HL-60 (cell line): Measurements from ENCODE around the gene PRDM16.

Experiments
- DNase-seq, 2 experiments: peaks; one replicate each; pipeline ENCODE4 v3.0.0-alpha.2; 2010 to 2020; ENCODE audit warnings: low read depth in 1 of 2, low spot score in 1 of 2
- H3K27ac ChIP-seq: fragments of 250-450 bp; sonication (Bioruptor Pico); replicated peaks from 2 replicates; pipeline ENCODE4 v1.5.1; 2020; ENCODE audit warnings: mild to moderate bottlenecking, moderate library complexity
- H3K27me3 ChIP-seq: fragments of 250-450 bp; sonication (Bioruptor Pico); 2 replicates; pipeline ENCODE4 v1.5.1; 2021; ENCODE audit warnings: mild to moderate bottlenecking, moderate library complexity; ENCODE audit not compliant: insufficient read depth, poor library complexity, severe bottlenecking
- H3K4me3 ChIP-seq: replicated peaks from 2 replicates; pipeline ENCODE4 v1.5.1; 2011; ENCODE audit warnings: mild to moderate bottlenecking, control low read depth, low read length; ENCODE audit not compliant: insufficient read depth
- GABPA ChIP-seq: IDR thresholded peaks from 2 replicates; pipeline ENCODE4 v1.6.1; 2012; ENCODE audit warnings: low read depth
- POLR2AphosphoS5 ChIP-seq: IDR thresholded peaks from 2 replicates; pipeline ENCODE4 v1.6.1; 2012; ENCODE audit warnings: low read depth
- SPI1 ChIP-seq: IDR thresholded peaks from 2 replicates; pipeline ENCODE4 v1.6.1; 2012; ENCODE audit warnings: low read depth, mild to moderate bottlenecking, borderline replicate concordance
- TF ChIP-seq, protein P1 (sequence below): IDR thresholded peaks from one replicate; pipeline ENCODE4 v1.5.1; 2011; ENCODE audit warnings: low read length, control low read depth, inconsistent platforms; ENCODE audit not compliant: insufficient read depth
- TF ChIP-seq, protein P2 (sequence below): IDR thresholded peaks from 2 replicates; pipeline ENCODE4 v1.6.1; 2012; ENCODE audit warnings: low read depth; ENCODE audit not compliant: insufficient replicate concordance

PRDM16 gene

DNA sequence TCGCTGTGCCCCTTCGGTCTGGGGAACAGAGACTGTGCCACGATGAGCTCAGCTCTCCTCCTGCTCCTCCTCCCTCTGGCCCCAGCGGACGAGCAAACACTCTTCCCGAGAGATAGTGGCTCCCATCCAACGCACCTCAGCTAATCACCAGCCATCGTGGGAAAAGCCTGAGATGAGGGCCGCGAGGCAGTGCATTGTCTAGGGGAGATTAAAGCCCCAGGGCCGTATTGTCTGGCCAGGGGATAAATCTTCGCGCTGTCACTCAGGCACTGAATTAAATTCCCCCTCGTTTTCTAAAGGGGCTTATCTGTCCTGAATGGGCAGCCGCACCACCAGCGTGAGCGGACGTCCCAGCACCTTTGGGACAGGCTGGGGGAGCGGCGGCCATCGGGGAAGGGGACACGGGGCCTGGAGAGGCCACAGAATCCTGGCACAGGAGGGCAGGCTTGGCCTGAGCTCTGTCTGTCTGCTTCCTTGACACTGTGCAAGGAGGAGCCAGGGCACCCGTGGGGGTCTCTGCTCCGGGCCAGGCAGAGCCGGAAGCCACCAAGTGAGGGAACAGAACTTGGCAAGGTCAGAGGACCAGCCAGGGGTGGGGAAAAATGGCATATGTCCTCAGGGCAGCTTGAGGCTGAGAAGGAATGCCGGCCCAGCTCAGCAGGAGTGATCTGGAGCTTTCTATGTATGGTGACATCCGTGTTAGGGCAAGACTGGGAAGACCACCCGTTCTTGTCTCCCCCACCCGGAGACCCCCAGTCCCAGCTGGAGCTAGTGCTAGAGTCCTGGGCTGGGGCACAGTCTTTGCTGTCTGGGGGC lies 32.3 kb downstream of the PRDM16 start:
- DNase-seq = no peak
- TF ChIP-seq SPI1 (no peak), POLR2AphosphoS5 (no peak), GABPA (no peak)
- TF ChIP-seq, protein P1, sequence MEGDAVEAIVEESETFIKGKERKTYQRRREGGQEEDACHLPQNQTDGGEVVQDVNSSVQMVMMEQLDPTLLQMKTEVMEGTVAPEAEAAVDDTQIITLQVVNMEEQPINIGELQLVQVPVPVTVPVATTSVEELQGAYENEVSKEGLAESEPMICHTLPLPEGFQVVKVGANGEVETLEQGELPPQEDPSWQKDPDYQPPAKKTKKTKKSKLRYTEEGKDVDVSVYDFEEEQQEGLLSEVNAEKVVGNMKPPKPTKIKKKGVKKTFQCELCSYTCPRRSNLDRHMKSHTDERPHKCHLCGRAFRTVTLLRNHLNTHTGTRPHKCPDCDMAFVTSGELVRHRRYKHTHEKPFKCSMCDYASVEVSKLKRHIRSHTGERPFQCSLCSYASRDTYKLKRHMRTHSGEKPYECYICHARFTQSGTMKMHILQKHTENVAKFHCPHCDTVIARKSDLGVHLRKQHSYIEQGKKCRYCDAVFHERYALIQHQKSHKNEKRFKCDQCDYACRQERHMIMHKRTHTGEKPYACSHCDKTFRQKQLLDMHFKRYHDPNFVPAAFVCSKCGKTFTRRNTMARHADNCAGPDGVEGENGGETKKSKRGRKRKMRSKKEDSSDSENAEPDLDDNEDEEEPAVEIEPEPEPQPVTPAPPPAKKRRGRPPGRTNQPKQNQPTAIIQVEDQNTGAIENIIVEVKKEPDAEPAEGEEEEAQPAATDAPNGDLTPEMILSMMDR = no peak
- TF ChIP-seq, protein P2, sequence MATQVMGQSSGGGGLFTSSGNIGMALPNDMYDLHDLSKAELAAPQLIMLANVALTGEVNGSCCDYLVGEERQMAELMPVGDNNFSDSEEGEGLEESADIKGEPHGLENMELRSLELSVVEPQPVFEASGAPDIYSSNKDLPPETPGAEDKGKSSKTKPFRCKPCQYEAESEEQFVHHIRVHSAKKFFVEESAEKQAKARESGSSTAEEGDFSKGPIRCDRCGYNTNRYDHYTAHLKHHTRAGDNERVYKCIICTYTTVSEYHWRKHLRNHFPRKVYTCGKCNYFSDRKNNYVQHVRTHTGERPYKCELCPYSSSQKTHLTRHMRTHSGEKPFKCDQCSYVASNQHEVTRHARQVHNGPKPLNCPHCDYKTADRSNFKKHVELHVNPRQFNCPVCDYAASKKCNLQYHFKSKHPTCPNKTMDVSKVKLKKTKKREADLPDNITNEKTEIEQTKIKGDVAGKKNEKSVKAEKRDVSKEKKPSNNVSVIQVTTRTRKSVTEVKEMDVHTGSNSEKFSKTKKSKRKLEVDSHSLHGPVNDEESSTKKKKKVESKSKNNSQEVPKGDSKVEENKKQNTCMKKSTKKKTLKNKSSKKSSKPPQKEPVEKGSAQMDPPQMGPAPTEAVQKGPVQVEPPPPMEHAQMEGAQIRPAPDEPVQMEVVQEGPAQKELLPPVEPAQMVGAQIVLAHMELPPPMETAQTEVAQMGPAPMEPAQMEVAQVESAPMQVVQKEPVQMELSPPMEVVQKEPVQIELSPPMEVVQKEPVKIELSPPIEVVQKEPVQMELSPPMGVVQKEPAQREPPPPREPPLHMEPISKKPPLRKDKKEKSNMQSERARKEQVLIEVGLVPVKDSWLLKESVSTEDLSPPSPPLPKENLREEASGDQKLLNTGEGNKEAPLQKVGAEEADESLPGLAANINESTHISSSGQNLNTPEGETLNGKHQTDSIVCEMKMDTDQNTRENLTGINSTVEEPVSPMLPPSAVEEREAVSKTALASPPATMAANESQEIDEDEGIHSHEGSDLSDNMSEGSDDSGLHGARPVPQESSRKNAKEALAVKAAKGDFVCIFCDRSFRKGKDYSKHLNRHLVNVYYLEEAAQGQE = no peak
- H3K27me3 ChIP-seq = no peaks in the 10 kb centered on the region
- H3K4me3 ChIP-seq = no peak overlapping the region
- no peak overlapping the region for H3K27ac ChIP-seq

DNA sequence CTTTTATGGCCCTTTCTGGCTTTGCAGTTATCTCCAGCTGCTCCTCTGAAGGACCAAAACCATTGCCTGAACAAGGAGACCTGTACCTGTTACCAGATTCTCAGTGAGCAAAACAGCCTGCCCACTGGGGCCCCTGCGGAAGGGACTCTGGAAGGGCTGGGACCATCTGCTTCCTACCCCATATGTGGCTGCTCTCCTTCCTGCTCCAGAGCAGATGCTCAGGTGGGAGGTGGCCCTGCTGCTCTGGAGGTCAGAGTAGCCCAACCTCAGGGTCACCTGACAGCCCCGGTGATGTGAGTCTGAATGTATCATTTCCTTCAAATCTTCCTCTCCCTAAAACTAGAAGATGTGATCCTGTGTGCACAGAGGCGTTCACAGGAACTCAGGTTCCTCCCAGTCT lies 33.6 kb downstream of the PRDM16 start:
- H3K27me3 ChIP-seq = no peaks in the 10 kb centered on the region
- TF ChIP-seq, protein P1 = no peak
- TF ChIP-seq GABPA (no peak), POLR2AphosphoS5 (no peak)

DNA sequence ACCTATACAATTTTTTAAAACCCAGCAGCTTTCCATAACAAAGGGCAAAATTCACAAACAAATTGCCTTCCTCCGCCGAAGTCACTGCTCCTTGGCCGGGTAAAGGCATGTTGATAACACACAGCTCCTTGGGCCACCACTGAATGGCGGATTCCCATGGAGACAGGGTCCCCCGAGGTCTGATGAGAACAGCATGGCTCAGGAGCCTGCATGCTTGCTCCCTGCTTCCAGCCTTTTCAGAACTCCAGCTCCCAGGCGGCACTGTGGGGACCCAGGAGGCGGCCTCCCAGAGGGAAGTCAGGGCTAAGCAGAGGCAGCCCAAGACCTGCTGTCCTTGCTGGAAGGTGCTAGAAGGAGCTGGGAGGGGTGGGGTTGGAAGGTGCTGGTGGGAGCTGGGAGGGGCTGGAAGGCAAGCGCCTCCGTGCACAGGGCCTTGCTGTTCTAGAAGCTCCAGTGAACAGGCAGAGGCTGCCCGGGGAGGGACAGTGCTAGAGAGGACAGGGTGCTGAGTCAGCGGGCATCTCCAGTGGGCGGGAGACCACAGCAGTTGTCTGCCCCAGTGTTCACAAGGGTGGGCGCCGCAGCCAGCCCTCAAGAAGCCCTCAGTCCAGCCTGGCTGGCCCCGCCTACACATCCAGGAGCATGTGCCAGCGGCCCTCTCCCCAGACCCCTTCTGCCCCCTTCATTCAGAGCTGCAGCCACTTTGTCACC lies 35.1 kb downstream of the PRDM16 start:
- no peak for DNase-seq

More for the DNA sequence above, 33.6 kb downstream of the PRDM16 start:
- no peak for DNase-seq
- no peak overlapping the region for H3K4me3 ChIP-seq
- H3K27ac ChIP-seq = no peak overlapping the region

DNA sequence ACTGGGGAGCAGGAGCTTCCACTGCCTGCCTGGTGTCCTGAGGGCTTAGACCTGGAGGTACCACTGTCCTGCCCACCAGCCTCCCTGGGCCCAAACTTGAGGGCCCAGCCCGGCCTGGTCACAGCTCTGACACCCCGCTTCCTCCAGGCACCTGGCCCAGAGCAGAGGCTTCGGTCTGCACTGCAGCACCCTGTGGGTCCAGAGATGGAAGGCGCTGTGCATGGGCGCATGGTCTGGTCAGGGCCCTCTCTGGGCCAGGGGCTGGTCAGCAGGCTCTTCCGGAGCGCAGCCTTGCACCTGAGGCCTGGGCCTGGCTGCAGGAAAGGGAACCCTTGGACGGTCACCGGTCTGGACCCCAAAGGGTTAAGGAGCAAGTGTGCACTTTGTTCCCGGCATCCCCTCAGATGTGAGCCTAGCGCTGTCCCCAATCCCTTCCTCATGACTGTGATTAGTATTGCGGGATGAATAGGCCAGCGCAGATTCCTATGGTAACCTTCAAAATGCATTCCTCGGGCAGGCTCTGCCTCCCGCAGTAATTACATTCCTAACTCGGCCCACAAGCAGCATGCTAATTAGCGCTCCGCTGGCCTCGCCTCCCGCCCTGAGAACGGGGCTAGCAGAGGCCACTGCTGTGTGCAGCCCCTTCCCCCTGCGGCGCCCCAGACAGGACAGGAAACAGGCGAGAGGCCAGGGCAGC lies 36.3 kb downstream of the PRDM16 start:
- Histone ChIP-seq H3K27ac (no peak overlapping the region), H3K4me3 (no peak overlapping the region), H3K27me3 (no peaks in the 10 kb centered on the region)
- DNase-seq = no peak
- no peak for TF ChIP-seq POLR2AphosphoS5

More for the DNA sequence above, 35.1 kb downstream of the PRDM16 start:
- Histone ChIP-seq H3K27ac (no peak overlapping the region), H3K4me3 (no peak overlapping the region), H3K27me3 (no peaks in the 10 kb centered on the region)
- no peak for TF ChIP-seq GABPA
- TF ChIP-seq, protein P1 = no peak

DNA sequence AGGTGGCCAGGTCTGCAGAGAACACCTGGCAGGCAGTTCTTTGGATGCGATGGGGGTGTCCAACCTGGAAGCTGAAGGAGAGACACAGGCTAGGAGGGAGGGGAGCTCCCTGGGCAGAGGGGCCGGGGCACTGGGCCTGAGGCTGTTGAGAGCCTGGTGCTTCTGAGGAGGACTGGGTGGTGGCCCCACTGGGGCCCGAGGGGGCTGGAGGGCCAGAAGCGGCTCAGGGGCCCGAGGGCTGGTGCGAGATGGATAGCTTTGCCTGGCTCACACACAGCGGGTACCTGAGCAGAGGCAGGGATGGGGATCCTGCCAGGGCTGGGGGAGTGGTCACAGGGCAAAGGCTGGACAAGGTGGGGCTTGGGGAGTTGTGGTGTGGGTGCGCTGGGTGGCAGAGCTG lies 37.2 kb downstream of the PRDM16 start:
- DNase-seq = no peak
- Histone ChIP-seq H3K4me3 (no peak overlapping the region), H3K27ac (no peak overlapping the region), H3K27me3 (no peaks in the 10 kb centered on the region)
- TF ChIP-seq, protein P1 = no peak
- no peak for TF ChIP-seq SPI1
- TF ChIP-seq, protein P2 = no peak
- TF ChIP-seq GABPA = no peak
- TF ChIP-seq POLR2AphosphoS5 = no peak
